SK-N-SH (cell line): ENCODE results near the gene SYCE1L.

Experiments
- EP300 ChIP-seq, 2 experiments: IDR thresholded peaks; 2 replicates each; pipeline versions ENCODE4 v1.4.0 to v1.6.1; 2012; ENCODE audit warnings: borderline replicate concordance in 1 of 2, low read depth in 1 of 2, low read length in 1 of 2
- EZH2phosphoT487 ChIP-seq: fragments of 200-600 bp; sonication (generic); IDR thresholded peaks from 2 replicates; pipeline ENCODE4 v1.6.1; 2017; ENCODE audit warnings: low read depth, mixed run types, mild to moderate bottlenecking, antibody characterized with exemption, moderate library complexity, borderline replicate concordance
- FOXJ3 ChIP-seq: sonication (generic); formaldehyde crosslinking; IDR thresholded peaks from 2 replicates; pipeline ENCODE4 v1.5.1; 2020; ENCODE audit warnings: mild to moderate bottlenecking, missing genetic modification reagents
- FOXM1 ChIP-seq: IDR thresholded peaks from 2 replicates; pipeline ENCODE4 v1.4.0; 2012; ENCODE audit warnings: low read depth, mild to moderate bottlenecking
- JUND ChIP-seq: IDR thresholded peaks from 2 replicates; pipeline ENCODE4 v1.4.0; 2012
- MAX ChIP-seq: IDR thresholded peaks from 2 replicates; pipeline ENCODE4 v1.4.0; 2012; ENCODE audit warnings: low read depth
- NFIC ChIP-seq: IDR thresholded peaks from 2 replicates; pipeline ENCODE4 v1.4.0; 2012; ENCODE audit warnings: borderline replicate concordance
- POLR2AphosphoS5 ChIP-seq: IDR thresholded peaks from 2 replicates; pipeline ENCODE4 v1.6.1; 2012; ENCODE audit warnings: low read depth, low read length
- TAF1 ChIP-seq: IDR thresholded peaks from 2 replicates; pipeline ENCODE4 v1.6.1; 2012; ENCODE audit warnings: low read depth, mild to moderate bottlenecking, low read length, moderate library complexity, borderline replicate concordance
- TF ChIP-seq, protein P1 (sequence below): IDR thresholded peaks from 2 replicates; pipeline ENCODE4 v1.6.1; 2012; ENCODE audit warnings: mild to moderate bottlenecking, low read depth, low read length, moderate library complexity
- TF ChIP-seq, protein P2 (sequence below): fragments of 150-350 bp; IDR thresholded peaks from 2 replicates; pipeline ENCODE4 v1.6.1; 2017; ENCODE audit warnings: antibody characterized with exemption, low read length, low read depth, borderline replicate concordance
- TF ChIP-seq, protein P3 (sequence below): fragments of 200-600 bp; sonication (generic); IDR thresholded peaks from 2 replicates; pipeline ENCODE4 v1.6.1; 2017; ENCODE audit warnings: antibody characterized with exemption, mild to moderate bottlenecking, moderate library complexity
- TF ChIP-seq, protein P4 (sequence below): fragments of 150-350 bp; IDR thresholded peaks from 2 replicates; pipeline ENCODE4 v1.6.1; 2016; ENCODE audit warnings: mild to moderate bottlenecking, low read depth, low read length

- TF ChIP-seq, protein P1, sequence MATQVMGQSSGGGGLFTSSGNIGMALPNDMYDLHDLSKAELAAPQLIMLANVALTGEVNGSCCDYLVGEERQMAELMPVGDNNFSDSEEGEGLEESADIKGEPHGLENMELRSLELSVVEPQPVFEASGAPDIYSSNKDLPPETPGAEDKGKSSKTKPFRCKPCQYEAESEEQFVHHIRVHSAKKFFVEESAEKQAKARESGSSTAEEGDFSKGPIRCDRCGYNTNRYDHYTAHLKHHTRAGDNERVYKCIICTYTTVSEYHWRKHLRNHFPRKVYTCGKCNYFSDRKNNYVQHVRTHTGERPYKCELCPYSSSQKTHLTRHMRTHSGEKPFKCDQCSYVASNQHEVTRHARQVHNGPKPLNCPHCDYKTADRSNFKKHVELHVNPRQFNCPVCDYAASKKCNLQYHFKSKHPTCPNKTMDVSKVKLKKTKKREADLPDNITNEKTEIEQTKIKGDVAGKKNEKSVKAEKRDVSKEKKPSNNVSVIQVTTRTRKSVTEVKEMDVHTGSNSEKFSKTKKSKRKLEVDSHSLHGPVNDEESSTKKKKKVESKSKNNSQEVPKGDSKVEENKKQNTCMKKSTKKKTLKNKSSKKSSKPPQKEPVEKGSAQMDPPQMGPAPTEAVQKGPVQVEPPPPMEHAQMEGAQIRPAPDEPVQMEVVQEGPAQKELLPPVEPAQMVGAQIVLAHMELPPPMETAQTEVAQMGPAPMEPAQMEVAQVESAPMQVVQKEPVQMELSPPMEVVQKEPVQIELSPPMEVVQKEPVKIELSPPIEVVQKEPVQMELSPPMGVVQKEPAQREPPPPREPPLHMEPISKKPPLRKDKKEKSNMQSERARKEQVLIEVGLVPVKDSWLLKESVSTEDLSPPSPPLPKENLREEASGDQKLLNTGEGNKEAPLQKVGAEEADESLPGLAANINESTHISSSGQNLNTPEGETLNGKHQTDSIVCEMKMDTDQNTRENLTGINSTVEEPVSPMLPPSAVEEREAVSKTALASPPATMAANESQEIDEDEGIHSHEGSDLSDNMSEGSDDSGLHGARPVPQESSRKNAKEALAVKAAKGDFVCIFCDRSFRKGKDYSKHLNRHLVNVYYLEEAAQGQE: no peak
- TF ChIP-seq, protein P2, sequence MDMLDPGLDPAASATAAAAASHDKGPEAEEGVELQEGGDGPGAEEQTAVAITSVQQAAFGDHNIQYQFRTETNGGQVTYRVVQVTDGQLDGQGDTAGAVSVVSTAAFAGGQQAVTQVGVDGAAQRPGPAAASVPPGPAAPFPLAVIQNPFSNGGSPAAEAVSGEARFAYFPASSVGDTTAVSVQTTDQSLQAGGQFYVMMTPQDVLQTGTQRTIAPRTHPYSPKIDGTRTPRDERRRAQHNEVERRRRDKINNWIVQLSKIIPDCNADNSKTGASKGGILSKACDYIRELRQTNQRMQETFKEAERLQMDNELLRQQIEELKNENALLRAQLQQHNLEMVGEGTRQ: no peak
- TF ChIP-seq NFIC (no peak), FOXM1 (no peak), MAX (no peak), FOXJ3 (CRISPR knock-in tag) (no peak), POLR2AphosphoS5 (no peak), EP300 (IDR thresholded peaks at IDR 0.05; ENCODE audit: borderline replicate concordance in 1 of 2, low read depth in 1 of 2, low read length in 1 of 2) (no peak), TAF1 (no peak), EZH2phosphoT487 (no peak), JUND (no peak)
- TF ChIP-seq, protein P3, sequence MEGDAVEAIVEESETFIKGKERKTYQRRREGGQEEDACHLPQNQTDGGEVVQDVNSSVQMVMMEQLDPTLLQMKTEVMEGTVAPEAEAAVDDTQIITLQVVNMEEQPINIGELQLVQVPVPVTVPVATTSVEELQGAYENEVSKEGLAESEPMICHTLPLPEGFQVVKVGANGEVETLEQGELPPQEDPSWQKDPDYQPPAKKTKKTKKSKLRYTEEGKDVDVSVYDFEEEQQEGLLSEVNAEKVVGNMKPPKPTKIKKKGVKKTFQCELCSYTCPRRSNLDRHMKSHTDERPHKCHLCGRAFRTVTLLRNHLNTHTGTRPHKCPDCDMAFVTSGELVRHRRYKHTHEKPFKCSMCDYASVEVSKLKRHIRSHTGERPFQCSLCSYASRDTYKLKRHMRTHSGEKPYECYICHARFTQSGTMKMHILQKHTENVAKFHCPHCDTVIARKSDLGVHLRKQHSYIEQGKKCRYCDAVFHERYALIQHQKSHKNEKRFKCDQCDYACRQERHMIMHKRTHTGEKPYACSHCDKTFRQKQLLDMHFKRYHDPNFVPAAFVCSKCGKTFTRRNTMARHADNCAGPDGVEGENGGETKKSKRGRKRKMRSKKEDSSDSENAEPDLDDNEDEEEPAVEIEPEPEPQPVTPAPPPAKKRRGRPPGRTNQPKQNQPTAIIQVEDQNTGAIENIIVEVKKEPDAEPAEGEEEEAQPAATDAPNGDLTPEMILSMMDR: no peak
- TF ChIP-seq, protein P4, sequence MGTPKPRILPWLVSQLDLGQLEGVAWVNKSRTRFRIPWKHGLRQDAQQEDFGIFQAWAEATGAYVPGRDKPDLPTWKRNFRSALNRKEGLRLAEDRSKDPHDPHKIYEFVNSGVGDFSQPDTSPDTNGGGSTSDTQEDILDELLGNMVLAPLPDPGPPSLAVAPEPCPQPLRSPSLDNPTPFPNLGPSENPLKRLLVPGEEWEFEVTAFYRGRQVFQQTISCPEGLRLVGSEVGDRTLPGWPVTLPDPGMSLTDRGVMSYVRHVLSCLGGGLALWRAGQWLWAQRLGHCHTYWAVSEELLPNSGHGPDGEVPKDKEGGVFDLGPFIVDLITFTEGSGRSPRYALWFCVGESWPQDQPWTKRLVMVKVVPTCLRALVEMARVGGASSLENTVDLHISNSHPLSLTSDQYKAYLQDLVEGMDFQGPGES: no peak
Observed at GRCh38 chr16:77193377-77193776, 5.8 kb upstream of the SYCE1L start.
